VCaP (cell line): Measurements from ENCODE around the gene B4GALT1.

Experiments
- H3K27ac ChIP-seq: fragments of 450-650 bp; 2 replicates; pipeline ENCODE4 v1.5.1; 2017
- CTCF ChIP-seq: fragments of 450-650 bp; conservative IDR thresholded peaks from 2 replicates; pipeline ENCODE4 v1.5.1; 2017; ENCODE audit warnings: mild to moderate bottlenecking, moderate library complexity

The B4GALT1 gene

GRCh38 chr9:33151007-33151557 is 16.1 kb downstream of the B4GALT1 start:
- no peak for TF ChIP-seq CTCF
- no peak overlapping the region for H3K27ac ChIP-seq

- no peak for TF ChIP-seq CTCF
- no peak overlapping the region for H3K27ac ChIP-seq
Measured at GRCh38 chr9:33148367-33149014, 18.6 kb downstream of the B4GALT1 start.

- no peak for TF ChIP-seq CTCF
- no peak overlapping the region for H3K27ac ChIP-seq
Measured at GRCh38 chr9:33147416-33148169, 19.5 kb downstream of the B4GALT1 start.

GRCh38 chr9:33146298-33146697 is 20.8 kb downstream of the B4GALT1 start:
- TF ChIP-seq CTCF, result no peak
- H3K27ac ChIP-seq, result no peak overlapping the region

GRCh38 chr9:33144551-33144950 is 22.6 kb downstream of the B4GALT1 start:
- no peak for TF ChIP-seq CTCF
- H3K27ac ChIP-seq, result no peak overlapping the region

GRCh38 chr9:33143241-33143661 is 23.9 kb downstream of the B4GALT1 start:
- TF ChIP-seq CTCF, result no peak
- H3K27ac ChIP-seq, result no peak overlapping the region

- no peak for TF ChIP-seq CTCF
- no peak overlapping the region for H3K27ac ChIP-seq
Measured at GRCh38 chr9:33142535-33142934, 24.6 kb downstream of the B4GALT1 start.
